ENCODE results near the gene TMEM234. TPM values are rescaled to one million over a fixed set of nuclear protein-coding genes. Genes with fewer than 3 reads are reported as not detected.

TMEM234 gene
- polyA plus RNA-seq, 2 of the 4 experiments (the other 2 are of a cell fraction): 8.4 to 12.1 TPM

DNA sequence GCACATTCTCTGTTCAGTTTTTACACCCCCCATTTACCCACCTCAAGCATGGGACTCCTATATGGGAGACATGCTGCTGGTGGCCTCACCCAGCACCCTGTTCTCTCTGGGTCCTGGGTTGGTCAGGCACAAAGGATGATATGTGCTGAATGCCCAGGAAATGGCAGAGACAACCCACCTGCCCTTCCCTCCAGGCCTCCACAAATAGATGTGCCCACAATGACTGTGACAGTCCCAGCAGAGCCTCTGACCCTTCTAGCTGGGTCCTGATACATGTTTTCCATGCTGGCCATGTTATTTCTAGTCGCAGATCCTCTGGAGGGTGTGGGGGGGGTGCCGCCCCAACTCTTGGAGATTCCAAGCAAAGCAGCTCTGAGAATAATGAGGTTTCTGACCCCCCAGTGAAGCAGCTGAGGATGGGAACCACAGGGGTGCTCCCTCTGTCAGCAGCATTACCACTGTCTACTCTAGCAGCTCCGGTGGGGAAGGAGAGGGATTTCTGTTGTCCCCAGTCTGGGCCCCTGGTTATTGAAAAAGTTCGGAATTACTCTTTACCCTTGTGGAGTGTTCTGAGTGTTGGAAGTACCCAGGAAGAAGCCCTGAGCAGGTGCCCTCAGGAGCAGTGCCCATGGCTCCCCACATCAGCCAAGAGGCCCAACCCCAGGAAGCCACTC lies 23.0 kb downstream of the TMEM234 start:
- no peak overlapping the region; a peak in 1 of 6 replicates for H3K27ac ChIP-seq
- WGBS (ENCODE audit: missing lambda C conversion rate): 90% methylated on average over 4 of the region's 4 CpGs
- no peaks in the 10 kb centered on the region for H3K9me3 ChIP-seq
- no peak overlapping the region for H3K4me3 ChIP-seq
- H3K4me2 ChIP-seq: no peak overlapping the region
- 0 out of 3 replicates have a peak, but pooled peaks cover 5% of the 10 kb centered on the region for H3K4me1 ChIP-seq
- FAIRE-seq (no peak), DNase-seq (ENCODE audit: low read depth in 1 of 2, low spot score in 1 of 2) (no peak), ATAC-seq (peak; percentile 1 to 2; a peak in 1 of 6 replicates)
- no peak for TF ChIP-seq RNF2 (IDR thresholded peaks at IDR 0.05; ENCODE audit: borderline replicate concordance, low read depth)
- TF ChIP-seq, protein P1, sequence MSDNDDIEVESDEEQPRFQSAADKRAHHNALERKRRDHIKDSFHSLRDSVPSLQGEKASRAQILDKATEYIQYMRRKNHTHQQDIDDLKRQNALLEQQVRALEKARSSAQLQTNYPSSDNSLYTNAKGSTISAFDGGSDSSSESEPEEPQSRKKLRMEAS (IDR thresholded peaks at IDR 0.05): no peak
- TF ChIP-seq, protein P2, sequence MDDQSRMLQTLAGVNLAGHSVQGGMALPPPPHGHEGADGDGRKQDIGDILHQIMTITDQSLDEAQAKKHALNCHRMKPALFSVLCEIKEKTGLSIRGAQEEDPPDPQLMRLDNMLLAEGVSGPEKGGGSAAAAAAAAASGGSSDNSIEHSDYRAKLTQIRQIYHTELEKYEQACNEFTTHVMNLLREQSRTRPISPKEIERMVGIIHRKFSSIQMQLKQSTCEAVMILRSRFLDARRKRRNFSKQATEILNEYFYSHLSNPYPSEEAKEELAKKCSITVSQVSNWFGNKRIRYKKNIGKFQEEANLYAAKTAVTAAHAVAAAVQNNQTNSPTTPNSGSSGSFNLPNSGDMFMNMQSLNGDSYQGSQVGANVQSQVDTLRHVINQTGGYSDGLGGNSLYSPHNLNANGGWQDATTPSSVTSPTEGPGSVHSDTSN (IDR thresholded peaks at IDR 0.05): no peak
- TF ChIP-seq, protein P3, sequence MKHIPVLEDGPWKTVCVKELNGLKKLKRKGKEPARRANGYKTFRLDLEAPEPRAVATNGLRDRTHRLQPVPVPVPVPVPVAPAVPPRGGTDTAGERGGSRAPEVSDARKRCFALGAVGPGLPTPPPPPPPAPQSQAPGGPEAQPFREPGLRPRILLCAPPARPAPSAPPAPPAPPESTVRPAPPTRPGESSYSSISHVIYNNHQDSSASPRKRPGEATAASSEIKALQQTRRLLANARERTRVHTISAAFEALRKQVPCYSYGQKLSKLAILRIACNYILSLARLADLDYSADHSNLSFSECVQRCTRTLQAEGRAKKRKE (CRISPR knock-in tag; IDR thresholded peaks at IDR 0.05; ENCODE audit: low read depth): no peak
- TF ChIP-seq, protein P4, sequence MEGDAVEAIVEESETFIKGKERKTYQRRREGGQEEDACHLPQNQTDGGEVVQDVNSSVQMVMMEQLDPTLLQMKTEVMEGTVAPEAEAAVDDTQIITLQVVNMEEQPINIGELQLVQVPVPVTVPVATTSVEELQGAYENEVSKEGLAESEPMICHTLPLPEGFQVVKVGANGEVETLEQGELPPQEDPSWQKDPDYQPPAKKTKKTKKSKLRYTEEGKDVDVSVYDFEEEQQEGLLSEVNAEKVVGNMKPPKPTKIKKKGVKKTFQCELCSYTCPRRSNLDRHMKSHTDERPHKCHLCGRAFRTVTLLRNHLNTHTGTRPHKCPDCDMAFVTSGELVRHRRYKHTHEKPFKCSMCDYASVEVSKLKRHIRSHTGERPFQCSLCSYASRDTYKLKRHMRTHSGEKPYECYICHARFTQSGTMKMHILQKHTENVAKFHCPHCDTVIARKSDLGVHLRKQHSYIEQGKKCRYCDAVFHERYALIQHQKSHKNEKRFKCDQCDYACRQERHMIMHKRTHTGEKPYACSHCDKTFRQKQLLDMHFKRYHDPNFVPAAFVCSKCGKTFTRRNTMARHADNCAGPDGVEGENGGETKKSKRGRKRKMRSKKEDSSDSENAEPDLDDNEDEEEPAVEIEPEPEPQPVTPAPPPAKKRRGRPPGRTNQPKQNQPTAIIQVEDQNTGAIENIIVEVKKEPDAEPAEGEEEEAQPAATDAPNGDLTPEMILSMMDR (IDR thresholded peaks at IDR 0.05): no peak
- no peak for TF ChIP-seq NPAS2 (CRISPR knock-in tag; IDR thresholded peaks at IDR 0.05; ENCODE audit: borderline replicate concordance)
- no peak for TF ChIP-seq EHMT2 (IDR thresholded peaks at IDR 0.05; ENCODE audit: low read depth)
- TF ChIP-seq PHF8 (IDR thresholded peaks at IDR 0.05; ENCODE audit: borderline replicate concordance, low read depth): no peak
- TF ChIP-seq FOXS1 (CRISPR knock-in tag; IDR thresholded peaks at IDR 0.05): no peak
- no peak for TF ChIP-seq HOXB13 (CRISPR knock-in tag; IDR thresholded peaks at IDR 0.05; ENCODE audit: low read depth)
- TF ChIP-seq ZFP36 (IDR thresholded peaks at IDR 0.05; ENCODE audit: borderline replicate concordance, partially characterized antibody): no peak
- TF ChIP-seq RARB (CRISPR knock-in tag; IDR thresholded peaks at IDR 0.05): no peak
- TF ChIP-seq, protein P5, sequence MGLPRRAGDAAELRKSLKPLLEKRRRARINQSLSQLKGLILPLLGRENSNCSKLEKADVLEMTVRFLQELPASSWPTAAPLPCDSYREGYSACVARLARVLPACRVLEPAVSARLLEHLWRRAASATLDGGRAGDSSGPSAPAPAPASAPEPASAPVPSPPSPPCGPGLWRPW (IDR thresholded peaks at IDR 0.05): no peak
- TF ChIP-seq NR3C1 (IDR thresholded peaks at IDR 0.05): no peak
- CTCF ChIA-PET: interaction anchor here (0.6 to 1.6 kb wide), 2 partner anchors 17 to 87 kb away, joined by 3 to 6 read pairs; no protein-coding TSS in a partner anchor
- POLR2A ChIA-PET: interaction anchor here (2.6 kb wide), 1 partner anchor 19 kb away, joined by 16 read pairs; the partner anchor contains the start of gene TXLNA

DNA sequence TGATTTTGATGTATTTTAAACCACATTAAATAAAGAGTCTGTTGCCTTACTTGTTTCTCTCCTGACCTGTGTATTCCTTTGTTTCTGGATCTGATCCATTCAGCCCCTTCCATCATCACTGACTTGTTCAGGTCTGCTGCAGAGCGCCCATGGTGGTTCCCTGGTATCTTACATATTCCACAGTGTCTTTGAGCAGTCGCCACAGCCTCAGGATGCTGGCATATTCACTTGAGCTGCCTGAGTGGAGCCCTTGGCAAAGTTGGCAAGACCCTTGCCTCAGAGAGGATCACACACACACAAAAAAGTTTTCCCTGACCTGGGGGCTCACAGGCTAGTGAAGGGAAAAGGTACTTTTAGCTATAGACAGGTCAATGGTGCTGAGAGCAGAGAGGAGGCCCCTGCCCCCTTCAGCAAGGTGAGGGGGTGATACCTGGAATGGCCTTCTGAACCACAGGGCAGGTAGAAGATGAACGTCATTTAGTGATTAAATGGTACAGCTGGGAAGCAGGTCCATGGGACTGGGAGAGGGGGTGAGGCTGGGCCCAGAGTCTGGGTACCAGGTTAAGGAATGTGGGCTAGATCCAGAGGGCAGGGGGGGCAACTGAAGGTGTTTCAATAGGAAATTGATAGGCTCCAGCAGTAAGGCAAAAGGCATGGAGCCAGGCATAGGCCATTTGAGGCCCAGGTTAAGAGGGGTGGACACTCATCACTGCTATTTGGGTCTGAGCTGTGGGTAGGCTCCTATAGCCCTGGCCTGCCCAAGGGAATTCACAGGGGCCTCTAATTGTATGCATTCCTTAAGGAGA lies 23.7 kb downstream of the TMEM234 start:
- WGBS (ENCODE audit: missing lambda C conversion rate): 72% methylated on average over 2 of the region's 3 CpGs
- 0 out of 3 replicates have a peak, but pooled peaks cover 5% of the 10 kb centered on the region for H3K4me1 ChIP-seq
- ATAC-seq: peak; percentile 1 to 2; a peak in 1 of 6 replicates
- CTCF ChIA-PET: interaction anchor here (0.6 to 1.6 kb wide), 2 partner anchors 17 to 86 kb away, joined by 3 to 6 read pairs; no protein-coding TSS in a partner anchor
- POLR2A ChIA-PET: interaction anchor here (0.6 to 2.6 kb wide), 2 partner anchors 19 to 99 kb away, joined by 3 to 16 read pairs; partner anchors contain the start of gene TXLNA
- no peak overlapping the region for H3K4me3 ChIP-seq
- DNase-seq (ENCODE audit: low read depth in 1 of 2, low spot score in 1 of 2): no peak
- FAIRE-seq: no peak
- H3K4me2 ChIP-seq: no peak overlapping the region
- H3K27ac ChIP-seq: no peak overlapping the region
- TF ChIP-seq, protein P2 (IDR thresholded peaks at IDR 0.05): no peak
- peak; percentile 55; the same call in 1 of the 2 replicates for TF ChIP-seq POLR2AphosphoS2 (conservative IDR thresholded peaks at IDR 0.05; ENCODE audit: low read length)
- peak in 1 of 2 experiments; percentile 34; a peak in 1 of 5 replicates for TF ChIP-seq JUN (IDR thresholded peaks at IDR 0.05)
- no peaks in the 10 kb centered on the region for H3K9me3 ChIP-seq

All from A549 (cell line).